CD4-positive, alpha-beta T cell treated with Interferon gamma for 1 hour (primary cell): ENCODE results near the gene MYOM1.

Experiments used
- DNase-seq: peaks from one replicate; pipeline ENCODE4 v3.0.0-alpha.2; 2020

The MYOM1 gene

DNA sequence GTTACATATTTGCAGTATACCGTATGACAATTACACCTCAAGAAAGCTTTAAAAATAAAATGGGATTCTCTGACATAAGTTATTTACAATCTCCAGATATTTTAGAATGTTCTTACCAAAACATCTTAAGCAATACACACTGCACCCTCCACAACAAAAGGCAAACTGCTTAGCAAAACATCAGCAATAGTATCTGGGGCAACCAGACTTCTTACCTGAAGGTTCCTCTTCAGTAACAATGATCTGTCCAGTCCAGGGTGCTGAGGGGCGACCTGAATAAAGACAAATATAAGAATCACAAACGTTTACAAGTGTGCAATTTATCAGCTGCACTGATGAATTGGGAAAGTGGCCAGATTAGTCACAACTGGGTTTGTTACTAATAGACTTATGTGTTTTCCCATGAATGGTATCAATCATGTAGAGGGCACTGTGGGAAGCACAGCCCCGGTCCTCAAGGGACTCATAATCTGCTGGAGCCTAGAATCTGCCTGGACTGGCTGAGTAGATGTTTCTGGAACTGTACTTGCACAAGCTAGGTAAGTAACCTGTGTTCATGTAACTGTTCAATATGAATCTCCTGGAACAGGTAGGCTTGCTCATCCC is 70.7 kb downstream of the MYOM1 start:
- DNase-seq = no peak

DNA sequence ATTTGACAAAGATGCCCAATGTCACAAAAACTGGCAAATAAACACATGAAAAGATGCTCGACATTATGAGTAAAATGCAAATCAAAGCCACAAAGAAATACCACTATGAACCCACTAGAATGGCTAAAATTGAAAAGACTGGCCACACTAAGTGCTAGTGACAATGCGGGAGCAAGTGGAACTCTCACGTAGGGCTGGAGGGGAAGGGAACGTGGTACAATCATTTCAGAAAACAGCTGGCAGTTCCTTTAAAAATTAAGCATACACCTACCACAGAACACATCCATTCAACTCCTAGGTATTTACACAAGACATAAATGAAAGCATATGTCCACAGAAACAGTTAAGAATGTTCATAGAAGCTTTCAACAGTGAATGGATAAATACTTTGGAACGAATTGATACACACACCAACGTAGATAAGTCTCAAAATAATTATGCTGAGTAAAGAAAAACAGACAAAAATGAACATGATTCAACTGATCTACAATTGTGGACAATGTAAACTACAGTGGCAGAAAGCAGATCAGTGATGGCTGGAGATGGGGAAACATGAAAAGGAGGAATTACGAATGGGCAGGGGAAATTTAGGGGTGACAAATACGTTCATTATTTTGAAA is 71.7 kb downstream of the MYOM1 start:
- no peak for DNase-seq

DNA sequence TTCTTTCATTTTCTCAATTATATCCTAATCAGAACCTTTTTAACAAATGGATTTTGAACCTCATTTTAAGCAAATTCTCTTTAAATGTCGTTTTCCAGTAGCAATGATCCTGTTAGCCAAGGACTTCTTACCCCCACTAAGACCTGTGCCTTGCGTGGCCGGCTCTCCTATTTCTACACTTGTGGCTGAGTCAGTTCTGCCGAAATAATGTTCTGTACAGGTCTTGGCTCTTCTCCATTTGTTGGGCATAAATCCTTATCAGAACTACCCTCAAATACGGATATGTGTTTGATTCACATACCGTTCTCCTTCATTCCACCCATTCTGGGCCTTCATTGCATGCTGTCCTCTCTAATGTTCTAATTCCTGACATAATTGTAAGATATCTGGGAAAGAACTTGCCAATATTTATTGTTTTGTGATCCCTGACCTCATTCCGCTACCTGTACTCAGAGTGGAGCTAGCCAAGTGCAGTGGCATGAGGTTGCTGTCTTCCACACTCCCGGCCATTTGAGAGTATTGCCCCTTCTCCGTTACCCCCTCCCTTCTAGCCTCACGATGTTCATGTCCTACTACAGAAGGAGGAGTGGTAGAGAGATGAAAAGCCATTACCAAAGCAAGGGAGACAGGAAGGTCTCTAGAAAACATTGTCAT is 78.7 kb downstream of the MYOM1 start:
- DNase-seq = no peak

DNA sequence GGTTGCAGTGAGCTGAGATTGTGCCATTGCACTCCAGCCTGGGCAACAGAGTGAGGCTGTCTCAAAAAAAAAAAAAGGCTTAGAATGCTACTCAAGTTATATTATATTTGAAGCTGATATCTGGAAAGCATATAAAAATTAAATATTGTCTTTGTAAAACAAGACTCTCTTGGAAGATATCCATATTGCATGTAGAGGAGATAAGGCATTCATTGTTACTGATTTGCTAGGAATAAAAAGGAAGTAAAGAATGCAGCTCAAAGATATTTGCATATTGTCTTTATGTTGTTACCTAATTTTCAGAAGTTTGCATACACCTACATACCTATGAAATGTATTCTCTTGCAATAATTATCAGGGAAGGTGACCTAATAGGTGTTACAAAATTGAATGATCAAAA is 79.4 kb downstream of the MYOM1 start:
- DNase-seq = no peak

DNA sequence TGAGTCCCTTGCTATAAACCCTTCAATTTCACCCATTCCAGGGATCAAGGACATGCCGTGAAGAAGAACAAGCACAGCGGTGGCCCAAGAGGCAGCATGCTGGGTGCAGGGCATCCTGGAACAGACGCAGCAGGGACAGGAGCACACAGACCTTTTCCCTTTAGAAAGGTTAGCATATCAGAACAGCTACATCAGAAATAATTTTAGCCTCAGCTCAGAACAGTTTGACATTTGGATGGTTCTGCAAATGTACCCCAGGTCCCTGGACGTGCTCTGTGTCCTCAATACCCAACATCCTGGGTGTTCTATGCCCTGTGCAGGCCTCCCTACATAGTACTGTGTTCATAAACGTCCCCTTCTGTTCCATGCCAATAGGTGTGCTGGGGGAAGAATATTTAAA is 80.4 kb downstream of the MYOM1 start:
- DNase-seq = no peak

DNA sequence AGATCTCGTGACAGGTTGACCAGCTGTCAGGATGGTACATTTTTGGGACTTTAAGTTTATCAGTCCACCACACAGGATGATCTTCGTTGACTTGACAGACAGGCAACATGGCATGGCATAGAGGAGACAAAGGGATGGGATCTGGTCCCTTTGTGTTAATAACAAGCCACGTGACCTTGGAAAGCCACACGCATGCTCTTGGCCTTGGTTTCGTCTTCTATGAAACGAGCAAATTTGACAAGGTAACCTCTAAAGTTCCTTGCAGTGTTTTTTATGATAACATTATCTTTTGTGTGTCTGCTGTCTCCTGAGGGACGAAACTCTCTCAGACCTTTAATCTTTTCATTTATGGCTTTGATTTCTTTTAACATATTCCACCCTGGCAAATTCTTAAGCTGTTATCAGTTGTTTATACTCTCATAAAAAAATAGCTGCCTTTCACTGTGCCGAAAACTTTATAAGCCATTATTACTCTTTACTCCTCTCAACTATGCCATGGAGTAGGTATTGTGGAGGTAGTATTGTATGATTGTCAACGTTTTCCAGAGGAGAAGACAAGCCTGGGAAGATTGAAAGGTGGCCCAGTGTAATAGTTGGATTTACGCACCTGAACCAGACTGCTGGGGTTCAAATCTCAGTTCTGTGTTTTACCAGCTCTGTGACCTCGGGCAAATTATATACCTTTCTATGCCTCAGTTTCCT is 81.3 kb downstream of the MYOM1 start:
- no peak for DNase-seq

DNA sequence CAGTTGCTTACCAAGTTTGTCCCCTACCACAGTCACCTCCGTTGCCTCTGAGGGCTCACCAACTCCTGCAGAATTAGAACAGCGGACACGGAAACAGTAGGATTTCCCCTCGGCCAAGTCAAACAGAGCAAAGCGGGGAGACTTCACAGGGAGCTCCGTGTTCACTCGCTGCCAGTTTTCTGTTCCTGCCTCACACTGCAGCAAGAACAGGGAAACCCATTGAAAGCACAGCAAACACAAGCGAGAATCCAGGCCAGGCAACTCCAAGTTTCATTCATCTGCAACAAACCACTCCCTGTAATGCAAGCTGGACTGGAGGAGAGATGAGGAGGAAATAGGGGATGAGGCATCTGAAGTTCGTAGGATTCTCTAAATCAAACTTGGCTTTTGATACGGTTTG is 84.2 kb downstream of the MYOM1 start:
- DNase-seq = no peak

DNA sequence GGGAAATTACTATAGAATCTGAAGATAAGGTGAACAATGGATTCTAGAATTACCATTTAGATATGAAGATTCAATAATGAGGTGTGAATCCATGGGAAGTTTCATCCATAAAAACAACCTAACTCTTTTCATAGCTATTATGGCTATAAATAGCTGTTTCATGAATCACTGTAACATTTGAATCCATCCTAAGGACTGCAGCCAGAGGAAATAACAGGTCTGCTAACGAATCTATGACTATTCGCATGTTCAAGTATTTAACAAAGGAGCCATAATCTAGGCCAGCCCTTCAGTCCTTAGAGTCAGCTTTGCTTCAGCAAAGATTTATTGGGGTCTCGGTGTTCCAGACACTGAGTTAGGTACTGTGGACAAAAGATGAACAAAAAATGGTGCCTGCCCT is 87.1 kb downstream of the MYOM1 start:
- DNase-seq = no peak

DNA sequence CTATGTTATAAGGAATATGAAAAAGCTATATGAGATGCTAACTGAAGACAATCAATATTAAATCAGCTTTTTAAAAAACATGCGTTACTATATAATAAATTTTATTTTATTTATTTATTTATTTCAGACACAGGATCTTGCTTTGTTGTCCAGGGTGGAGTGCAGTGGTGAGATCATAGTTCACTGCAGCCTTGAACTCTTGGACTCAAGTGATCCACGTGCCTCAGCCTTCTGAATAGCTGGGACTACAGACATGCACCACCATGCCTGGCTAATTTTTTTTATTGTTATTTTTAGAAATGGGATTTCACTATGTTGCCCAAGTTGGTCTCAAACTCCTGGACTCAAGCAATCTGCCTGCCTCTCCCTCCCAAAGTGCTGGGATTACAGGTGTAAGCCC is 89.4 kb downstream of the MYOM1 start:
- no peak for DNase-seq

DNA sequence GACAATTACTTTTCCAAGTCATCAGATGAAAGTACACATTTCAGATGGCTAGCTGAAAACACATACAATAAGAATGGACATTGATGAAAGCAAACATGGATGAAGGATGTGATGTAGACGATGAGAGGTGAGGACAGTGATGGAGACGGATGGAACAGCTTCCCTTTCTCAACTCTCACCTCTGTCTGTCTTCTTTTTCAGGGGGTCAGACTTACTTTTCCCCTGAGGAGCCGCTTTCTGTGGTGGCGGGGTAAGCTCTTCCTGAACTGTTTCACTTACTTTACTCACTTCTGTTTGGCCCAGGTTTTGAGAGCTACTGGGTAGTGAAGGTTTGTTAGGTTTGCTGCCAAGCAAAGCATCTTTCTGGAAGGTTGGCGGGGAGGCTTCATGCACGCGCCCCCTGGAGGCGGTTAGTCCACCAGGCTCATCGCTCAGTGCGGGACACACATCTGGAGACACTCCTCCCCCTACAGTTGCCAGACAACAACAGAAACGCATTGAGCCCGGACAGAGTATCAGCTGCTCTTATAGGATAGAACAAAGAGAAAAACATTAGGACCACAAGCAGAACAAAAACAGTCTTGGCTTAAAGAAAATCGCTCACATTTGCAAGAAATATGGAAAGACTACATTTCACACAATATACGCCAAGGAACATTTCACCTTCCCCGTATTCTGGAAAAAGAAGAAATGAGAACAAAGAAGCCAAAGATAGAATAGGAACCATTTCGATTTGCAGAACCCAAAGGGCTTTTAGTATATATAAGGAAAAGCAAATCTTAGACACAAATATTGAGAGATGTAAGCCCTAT is 90.5 kb downstream of the MYOM1 start:
- DNase-seq = peak; percentile 79

DNA sequence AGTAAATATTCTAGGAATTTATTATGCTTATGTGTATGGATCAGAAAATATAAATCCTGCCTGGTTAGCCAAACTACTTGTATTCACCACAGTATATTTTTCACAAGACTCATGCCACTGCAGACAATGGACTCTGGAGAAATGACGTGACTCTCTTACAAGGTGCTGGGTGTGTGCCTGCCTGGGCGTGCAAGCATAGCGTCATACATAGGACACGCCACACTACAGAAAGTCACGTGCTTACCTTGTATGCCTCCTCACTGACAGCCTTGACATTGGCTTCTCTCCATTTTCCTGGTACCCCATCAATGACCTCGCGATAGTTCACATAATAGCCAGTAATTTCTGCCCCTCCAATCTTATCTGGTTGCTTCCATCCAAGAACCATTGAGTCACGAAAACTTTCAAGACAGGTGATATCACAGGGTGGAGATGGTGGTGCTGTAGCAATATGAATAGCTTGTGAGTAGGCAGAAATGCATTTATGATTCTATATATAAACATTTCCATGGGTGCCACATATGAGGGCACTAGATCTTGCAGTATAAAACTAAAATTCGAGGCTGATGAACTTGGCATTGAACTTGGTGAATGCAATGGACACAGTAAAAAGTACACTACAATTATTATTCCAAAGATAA is 93.2 kb downstream of the MYOM1 start:
- DNase-seq = no peak

DNA sequence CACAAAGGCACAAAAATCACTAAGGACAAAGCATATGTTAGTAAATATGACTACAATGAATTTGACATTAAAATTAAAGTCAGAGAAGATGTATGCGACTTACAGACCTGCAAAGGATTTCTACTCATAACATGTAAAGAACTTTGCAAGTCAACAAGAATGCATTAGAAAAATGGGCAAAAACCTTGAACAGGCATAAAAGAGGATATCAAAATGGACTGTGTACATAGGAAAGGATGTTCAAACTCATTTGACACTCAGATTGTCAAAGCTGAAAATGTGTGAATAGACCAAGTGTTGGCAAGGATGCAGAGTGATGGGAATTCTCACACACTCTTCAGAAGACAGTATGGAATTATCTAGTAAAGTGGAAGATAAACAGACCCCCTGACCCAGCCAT is 94.9 kb downstream of the MYOM1 start:
- no peak for DNase-seq

DNA sequence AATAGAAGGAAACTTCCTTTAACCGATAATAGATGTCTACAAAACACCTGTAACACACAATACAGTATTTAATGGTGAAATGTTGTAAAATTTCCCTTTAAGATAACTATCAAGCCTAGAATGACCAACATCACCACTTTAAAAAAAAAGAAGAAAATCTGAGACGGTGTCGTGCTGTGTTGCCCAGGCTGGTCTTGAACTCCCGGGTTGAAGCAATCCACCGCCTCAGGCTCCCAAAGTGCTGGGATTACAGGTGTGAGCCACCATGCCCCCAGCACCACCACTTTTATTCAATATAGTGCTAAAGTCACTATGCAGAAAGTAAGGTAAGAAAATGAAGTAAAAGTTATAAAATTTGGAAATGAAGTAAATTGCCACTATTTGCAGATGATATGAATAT is 96.9 kb downstream of the MYOM1 start:
- DNase-seq = no peak

DNA sequence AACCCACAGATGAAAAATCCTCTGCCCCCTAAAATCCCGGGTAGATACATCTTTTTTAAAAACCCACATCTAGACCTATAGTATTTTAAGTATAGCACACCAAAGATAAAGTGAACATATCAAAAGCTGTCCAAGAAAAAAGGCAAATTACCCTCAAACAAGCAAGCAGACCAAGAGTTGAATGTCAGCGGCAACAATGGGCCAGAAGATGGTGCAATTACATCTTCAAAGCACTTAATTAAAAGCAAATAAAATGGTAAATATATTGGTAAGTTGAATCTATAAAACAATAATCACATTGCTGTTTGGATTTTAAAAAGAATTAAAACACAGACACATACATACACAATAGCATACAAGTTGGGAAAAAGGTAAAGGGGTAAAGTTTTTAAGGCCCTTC is 98.5 kb downstream of the MYOM1 start:
- no peak for DNase-seq

DNA sequence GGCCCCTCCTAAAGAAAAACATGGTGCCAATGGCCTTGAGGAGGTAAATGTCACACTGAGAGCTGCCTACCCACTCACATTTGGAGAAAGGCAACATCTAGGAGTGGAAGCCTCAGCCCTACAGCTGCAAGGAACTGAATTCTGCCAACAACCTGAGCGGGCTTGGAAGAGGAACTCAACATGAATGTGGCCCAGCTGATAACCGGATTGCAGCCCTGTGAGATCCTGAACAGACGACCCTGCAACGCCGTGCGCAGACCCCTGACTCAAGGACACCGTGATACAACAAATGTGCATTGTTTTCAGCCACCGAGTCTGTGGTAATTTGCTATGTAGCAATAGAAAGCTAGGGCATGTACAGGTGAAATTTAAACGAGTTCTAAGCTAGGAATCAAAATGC is 99.4 kb downstream of the MYOM1 start:
- DNase-seq = no peak

DNA sequence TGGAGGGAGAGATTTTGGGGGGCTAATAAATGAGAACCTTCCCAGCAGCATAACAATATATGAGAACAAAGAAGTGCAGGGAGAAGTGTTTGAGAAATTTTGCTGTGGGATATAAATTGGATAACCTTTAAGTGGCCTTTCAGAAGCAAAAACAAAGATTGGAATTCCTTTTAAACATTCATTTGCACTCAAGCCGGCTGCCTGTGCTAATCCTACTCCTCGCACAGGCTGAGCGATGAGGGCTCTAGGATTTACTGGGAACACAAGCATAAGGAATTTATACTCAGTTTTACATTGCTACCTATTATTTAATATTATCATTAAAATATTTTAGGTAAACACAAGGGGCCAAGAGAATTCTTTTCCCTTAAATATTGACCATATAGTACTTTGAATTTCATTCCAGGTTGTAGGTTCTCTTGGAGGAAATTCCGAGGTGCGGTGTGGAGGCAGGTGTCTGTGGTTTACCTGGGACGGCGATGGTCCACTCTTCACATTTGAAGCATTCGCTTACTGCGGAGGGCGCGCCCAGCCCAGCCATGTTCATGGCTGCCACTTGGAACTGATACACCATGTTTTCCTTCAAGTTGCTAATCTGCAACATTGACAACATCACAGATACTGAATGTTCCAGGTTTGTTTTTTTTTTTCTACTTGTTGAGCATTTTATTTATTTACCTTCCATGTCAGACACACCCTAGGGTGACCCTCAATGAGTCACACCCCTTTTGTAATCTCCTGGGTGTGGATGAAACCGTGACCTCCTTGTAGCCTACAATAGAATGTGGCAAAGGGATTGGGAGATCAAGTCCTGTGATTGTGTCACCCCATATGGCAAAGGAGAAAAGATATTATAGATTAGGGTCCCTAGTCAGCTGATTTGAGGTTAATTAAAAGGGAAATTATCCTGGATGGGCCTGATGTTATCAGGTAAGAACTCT is 100.1 kb downstream of the MYOM1 start:
- no peak for DNase-seq

DNA sequence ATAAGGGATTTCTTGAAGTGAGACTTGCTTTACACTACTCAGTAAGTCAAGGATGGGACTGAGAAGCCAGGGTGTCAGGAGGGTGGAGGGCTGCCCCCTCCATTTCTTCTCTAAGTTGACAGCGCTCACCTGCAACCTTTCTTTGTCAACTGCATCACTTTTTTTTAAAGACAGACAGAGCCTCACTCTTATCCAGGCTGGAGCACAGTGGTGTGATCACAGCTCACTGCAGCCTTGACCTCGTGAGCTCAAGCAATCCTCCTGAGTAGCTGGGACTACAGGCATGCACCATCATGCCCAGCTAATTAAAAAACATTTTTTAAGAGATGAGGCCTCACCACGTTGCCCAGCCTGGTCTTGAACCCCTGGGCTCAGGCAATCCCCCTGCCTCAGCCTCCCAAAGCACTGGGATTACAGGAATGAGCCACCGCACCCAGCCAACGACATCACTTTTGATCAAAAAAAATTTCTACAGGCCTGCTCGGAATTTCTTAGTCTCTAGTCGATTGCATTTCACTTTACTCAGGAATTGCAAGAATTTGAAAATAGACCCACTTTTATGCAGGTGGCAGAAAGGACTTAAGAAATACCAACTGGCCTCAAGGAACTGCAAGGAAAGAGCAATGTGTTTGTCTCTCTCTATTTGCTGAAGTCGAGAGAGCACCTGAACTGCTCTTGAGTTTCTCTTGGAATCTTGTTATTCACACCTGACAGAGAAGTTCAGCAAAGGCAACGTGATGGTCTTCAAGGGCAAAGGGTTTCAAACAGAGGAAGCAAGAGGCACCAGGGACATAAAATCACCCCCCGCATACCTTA is 101.4 kb downstream of the MYOM1 start:
- no peak for DNase-seq

DNA sequence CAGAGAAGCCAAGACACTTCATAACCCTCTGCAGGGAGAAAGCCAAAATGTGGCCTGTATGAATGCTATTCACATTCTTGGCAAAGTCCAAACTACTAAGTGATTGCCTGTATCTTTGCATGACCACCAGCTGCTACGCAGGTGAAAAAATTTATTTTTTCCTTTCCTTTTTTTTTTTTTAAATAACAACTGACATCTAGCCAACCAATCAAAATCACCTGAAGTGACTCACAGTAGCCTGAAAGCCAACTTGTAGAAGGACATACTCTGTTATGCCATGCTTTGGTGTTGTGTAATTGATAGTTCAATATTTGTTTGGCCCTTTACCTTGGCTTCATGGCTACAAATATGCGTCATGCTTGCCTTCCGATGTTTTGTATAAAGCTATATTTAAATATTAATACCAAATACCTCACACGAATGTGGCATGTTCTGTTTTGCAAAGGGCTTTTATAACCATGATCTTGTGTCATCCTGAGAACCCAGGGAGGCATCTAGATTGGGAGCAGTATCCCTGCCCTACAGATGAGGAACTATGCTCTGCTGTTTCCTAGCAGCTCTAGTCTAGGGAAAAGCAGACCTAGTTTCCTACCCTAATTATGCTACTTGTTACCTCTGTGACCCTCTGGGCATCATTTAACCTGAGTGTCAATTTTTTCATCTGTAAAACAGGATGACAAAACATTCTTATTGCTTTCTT is 102.1 kb downstream of the MYOM1 start:
- DNase-seq = no peak

DNA sequence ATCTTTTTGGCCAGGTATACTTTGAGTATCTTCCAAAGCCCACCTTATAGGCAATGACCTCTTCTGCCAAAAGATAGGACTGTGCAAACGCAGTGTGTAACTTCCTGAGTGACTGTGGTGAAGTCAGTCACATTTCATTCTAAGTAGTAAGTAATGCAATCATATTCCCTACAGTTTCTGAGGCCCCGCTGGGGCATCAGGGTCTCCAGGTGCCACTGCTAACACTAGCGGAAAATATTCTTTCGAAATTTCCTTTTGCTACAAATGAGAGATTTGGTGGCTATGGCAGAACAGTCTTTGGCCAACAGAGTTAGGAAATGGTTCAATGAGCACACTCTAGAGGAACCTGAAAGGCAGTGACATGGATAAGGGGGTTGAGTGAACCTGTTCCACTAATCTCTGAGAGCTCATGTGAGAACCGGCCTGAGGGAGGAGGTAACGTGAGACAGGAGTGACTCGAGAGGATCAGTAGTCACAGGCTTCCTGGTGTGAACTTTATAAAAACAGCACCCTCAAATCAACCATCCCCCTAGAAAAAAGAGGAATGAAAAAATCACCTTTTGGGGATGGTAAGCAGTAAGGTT is 104.2 kb downstream of the MYOM1 start:
- DNase-seq = no peak

DNA sequence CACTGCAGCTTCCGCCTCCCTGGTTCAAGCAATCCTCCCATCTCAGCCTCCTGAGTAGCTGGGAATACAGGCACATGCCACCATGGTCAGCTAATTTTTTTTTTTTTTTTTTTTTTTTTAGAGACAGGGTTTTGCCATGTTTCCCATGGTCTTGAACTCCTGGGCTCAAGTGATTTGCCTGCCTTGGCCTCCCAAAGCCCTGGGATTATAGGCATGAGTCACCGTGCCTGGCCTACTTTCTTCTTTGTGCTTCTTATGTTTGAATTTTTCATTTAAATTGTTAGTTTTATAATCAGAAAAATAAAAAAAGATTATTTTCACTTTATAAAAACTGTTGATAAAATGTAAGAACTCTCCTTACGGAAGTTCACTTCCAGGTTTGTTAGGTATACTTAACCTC is 105.3 kb downstream of the MYOM1 start:
- DNase-seq = no peak
